Measurements from ENCODE around the gene PIK3CD.

GRCh38 chr1:9690440-9691107 is 39.0 kb downstream of the PIK3CD start:
- TF ChIP-seq CEBPB (IDR thresholded peaks at IDR 0.05; ENCODE audit: low read depth, low read length) (no peak), BHLHE40 (IDR thresholded peaks at IDR 0.05; ENCODE audit: low read depth, low read length) (no peak), MAZ (IDR thresholded peaks at IDR 0.05; ENCODE audit: borderline replicate concordance, low read depth, low read length) (no peak), POLR2A (IDR thresholded peaks at IDR 0.05; ENCODE audit: low read depth, low read length) (no peak)
- TF ChIP-seq, protein P1, sequence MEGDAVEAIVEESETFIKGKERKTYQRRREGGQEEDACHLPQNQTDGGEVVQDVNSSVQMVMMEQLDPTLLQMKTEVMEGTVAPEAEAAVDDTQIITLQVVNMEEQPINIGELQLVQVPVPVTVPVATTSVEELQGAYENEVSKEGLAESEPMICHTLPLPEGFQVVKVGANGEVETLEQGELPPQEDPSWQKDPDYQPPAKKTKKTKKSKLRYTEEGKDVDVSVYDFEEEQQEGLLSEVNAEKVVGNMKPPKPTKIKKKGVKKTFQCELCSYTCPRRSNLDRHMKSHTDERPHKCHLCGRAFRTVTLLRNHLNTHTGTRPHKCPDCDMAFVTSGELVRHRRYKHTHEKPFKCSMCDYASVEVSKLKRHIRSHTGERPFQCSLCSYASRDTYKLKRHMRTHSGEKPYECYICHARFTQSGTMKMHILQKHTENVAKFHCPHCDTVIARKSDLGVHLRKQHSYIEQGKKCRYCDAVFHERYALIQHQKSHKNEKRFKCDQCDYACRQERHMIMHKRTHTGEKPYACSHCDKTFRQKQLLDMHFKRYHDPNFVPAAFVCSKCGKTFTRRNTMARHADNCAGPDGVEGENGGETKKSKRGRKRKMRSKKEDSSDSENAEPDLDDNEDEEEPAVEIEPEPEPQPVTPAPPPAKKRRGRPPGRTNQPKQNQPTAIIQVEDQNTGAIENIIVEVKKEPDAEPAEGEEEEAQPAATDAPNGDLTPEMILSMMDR (conservative IDR thresholded peaks at IDR 0.05; ENCODE audit: low read depth, low read length), result no peak
- TF ChIP-seq, protein P2, sequence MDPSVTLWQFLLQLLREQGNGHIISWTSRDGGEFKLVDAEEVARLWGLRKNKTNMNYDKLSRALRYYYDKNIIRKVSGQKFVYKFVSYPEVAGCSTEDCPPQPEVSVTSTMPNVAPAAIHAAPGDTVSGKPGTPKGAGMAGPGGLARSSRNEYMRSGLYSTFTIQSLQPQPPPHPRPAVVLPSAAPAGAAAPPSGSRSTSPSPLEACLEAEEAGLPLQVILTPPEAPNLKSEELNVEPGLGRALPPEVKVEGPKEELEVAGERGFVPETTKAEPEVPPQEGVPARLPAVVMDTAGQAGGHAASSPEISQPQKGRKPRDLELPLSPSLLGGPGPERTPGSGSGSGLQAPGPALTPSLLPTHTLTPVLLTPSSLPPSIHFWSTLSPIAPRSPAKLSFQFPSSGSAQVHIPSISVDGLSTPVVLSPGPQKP (IDR thresholded peaks at IDR 0.05; ENCODE audit: borderline replicate concordance, low read depth, low read length), result no peak

All from IMR-90 (cell line).